Karpas-422 (cell line): ENCODE data around the gene MAN1A2. TPM values are rescaled to one million over a fixed set of nuclear protein-coding genes. Genes with fewer than 3 reads are reported as not detected.

Experiments
- DNase-seq: peaks from one replicate; pipeline ENCODE4 v3.0.0-alpha.2; 2015
- H2AFZ ChIP-seq: fragments of 200-600 bp; sonication (generic); 2 replicates; pipeline ENCODE4 v1.6.1; 2014; ENCODE audit warnings: antibody characterized with exemption, low read length, mixed read lengths
- H3K27ac ChIP-seq: fragments of 200-600 bp; sonication (generic); 2 replicates; pipeline ENCODE4 v1.5.1; 2014; ENCODE audit warnings: mild to moderate bottlenecking, low read length, moderate library complexity
- H3K27me3 ChIP-seq: fragments of 200-600 bp; sonication (generic); 2 replicates; pipeline ENCODE4 v1.6.1; 2014; ENCODE audit warnings: low read length, mixed read lengths
- H3K36me3 ChIP-seq: fragments of 200-600 bp; sonication (generic); 2 replicates; pipeline ENCODE4 v1.6.1; 2014; ENCODE audit warnings: low read length, mixed read lengths; ENCODE audit not compliant: insufficient read depth
- H3K4me1 ChIP-seq: fragments of 200-600 bp; sonication (generic); 2 replicates; pipeline ENCODE4 v1.6.1; 2014; ENCODE audit warnings: mild to moderate bottlenecking, low read length, mixed read lengths
- H3K4me2 ChIP-seq: fragments of 200-600 bp; sonication (generic); 2 replicates; pipeline ENCODE4 v1.6.1; 2014; ENCODE audit warnings: low read length, low read depth, mild to moderate bottlenecking; ENCODE audit not compliant: poor library complexity, severe bottlenecking
- H3K4me3 ChIP-seq: fragments of 200-600 bp; sonication (generic); 2 replicates; pipeline ENCODE4 v1.5.1; 2014; ENCODE audit warnings: mild to moderate bottlenecking, antibody characterized with exemption, low read length, mixed read lengths
- H3K79me2 ChIP-seq: fragments of 200-600 bp; sonication (generic); 2 replicates; pipeline ENCODE4 v1.6.1; 2014; ENCODE audit warnings: mild to moderate bottlenecking, low read length, mixed read lengths
- H3K9ac ChIP-seq: fragments of 200-600 bp; sonication (generic); 2 replicates; pipeline ENCODE4 v1.6.0; 2014; ENCODE audit warnings: low read length
- H3K9me2 ChIP-seq: fragments of 200-600 bp; sonication (generic), shearing (Covaris generic); replicated peaks from 2 replicates; pipeline ENCODE4 v1.6.0; 2014; ENCODE audit warnings: mild to moderate bottlenecking, low read length, moderate library complexity; ENCODE audit not compliant: insufficient read depth
- H3K9me3 ChIP-seq: fragments of 300-700, 200-600 bp; sonication (generic); 2 replicates; pipeline ENCODE4 v1.6.1; 2014; ENCODE audit warnings: low read length, mixed read lengths
- H4K20me1 ChIP-seq: fragments of 200-600 bp; sonication (generic); 2 replicates; pipeline ENCODE4 v1.6.1; 2014; ENCODE audit warnings: mild to moderate bottlenecking, antibody characterized with exemption, low read length, low read depth; ENCODE audit not compliant: insufficient read depth
- total RNA-seq: library from RNA; depleted of rRNA; stranded (reverse); fragments of >200 nt; shearing (Covaris generic); gene quantifications from 2 replicates; pipeline ENCODE4 v1.2.3, GENCODE V29; 2014; ENCODE audit warnings: low replicate concordance

The MAN1A2 gene
- total RNA-seq, 1 experiment from 2014 or later = 43.0 TPM

- no peak for DNase-seq
- no peak overlapping the region for H3K4me3 ChIP-seq
- H3K9ac ChIP-seq = no peak overlapping the region
- H3K79me2 ChIP-seq = no peaks in the 10 kb centered on the region
- no peaks in the 10 kb centered on the region for H3K9me3 ChIP-seq
- H4K20me1 ChIP-seq = no peaks in the 10 kb centered on the region
- H3K27ac ChIP-seq = no peak overlapping the region
- H2AFZ ChIP-seq = no peak overlapping the region
- no peak overlapping the region for H3K4me2 ChIP-seq
- H3K27me3 ChIP-seq = no peaks in the 10 kb centered on the region
- H3K36me3 ChIP-seq = no peaks in the 10 kb centered on the region
- peaks cover 11% of the 10 kb centered on the region for H3K4me1 ChIP-seq
- no peaks in the 10 kb centered on the region for H3K9me2 ChIP-seq
Measured at GRCh38 chr1:117561071-117561470, 193.8 kb downstream of the MAN1A2 start.

GRCh38 chr1:117561551-117561950 is 194.3 kb downstream of the MAN1A2 start:
- no peak overlapping the region for H3K4me2 ChIP-seq
- no peaks in the 10 kb centered on the region for H3K9me3 ChIP-seq
- H3K27ac ChIP-seq = no peak overlapping the region
- no peak overlapping the region for H3K4me3 ChIP-seq
- H3K79me2 ChIP-seq = no peaks in the 10 kb centered on the region
- H3K4me1 ChIP-seq = peaks cover 6% of the 10 kb centered on the region
- no peak for DNase-seq
- no peaks in the 10 kb centered on the region for H3K9me2 ChIP-seq
- H3K27me3 ChIP-seq = no peaks in the 10 kb centered on the region
- no peaks in the 10 kb centered on the region for H3K36me3 ChIP-seq
- H2AFZ ChIP-seq = no peak overlapping the region
- H3K9ac ChIP-seq = no peak overlapping the region
- H4K20me1 ChIP-seq = no peaks in the 10 kb centered on the region

GRCh38 chr1:117562581-117563491 is 195.6 kb downstream of the MAN1A2 start:
- H3K9me2 ChIP-seq = no peaks in the 10 kb centered on the region
- no peak overlapping the region for H2AFZ ChIP-seq
- H3K9ac ChIP-seq = no peak overlapping the region
- H3K27ac ChIP-seq = no peak overlapping the region
- no peaks in the 10 kb centered on the region for H4K20me1 ChIP-seq
- no peaks in the 10 kb centered on the region for H3K27me3 ChIP-seq
- DNase-seq = no peak
- H3K9me3 ChIP-seq = no peaks in the 10 kb centered on the region
- no peaks in the 10 kb centered on the region for H3K79me2 ChIP-seq
- no peak overlapping the region for H3K4me2 ChIP-seq
- no peak overlapping the region for H3K4me3 ChIP-seq
- no peaks in the 10 kb centered on the region for H3K36me3 ChIP-seq
- H3K4me1 ChIP-seq = peaks cover 3% of the 10 kb centered on the region; the same call in 1 of the 2 replicates

GRCh38 chr1:117563492-117563875 is 196.2 kb downstream of the MAN1A2 start:
- Histone ChIP-seq H3K27ac (no peak overlapping the region), H3K4me2 (no peak overlapping the region), H4K20me1 (no peaks in the 10 kb centered on the region), H2AFZ (no peak overlapping the region), H3K9ac (no peak overlapping the region), H3K9me2 (no peaks in the 10 kb centered on the region), H3K4me1 (peaks cover 3% of the 10 kb centered on the region; the same call in 1 of the 2 replicates), H3K36me3 (no peaks in the 10 kb centered on the region), H3K4me3 (no peak overlapping the region), H3K27me3 (no peaks in the 10 kb centered on the region), H3K9me3 (no peaks in the 10 kb centered on the region), H3K79me2 (no peaks in the 10 kb centered on the region)
- no peak for DNase-seq

- Histone ChIP-seq H3K4me1 (peaks cover 3% of the 10 kb centered on the region; the same call in 1 of the 2 replicates), H3K36me3 (no peaks in the 10 kb centered on the region), H3K9me3 (no peaks in the 10 kb centered on the region), H2AFZ (no peak overlapping the region), H3K27ac (no peak overlapping the region), H3K79me2 (no peaks in the 10 kb centered on the region), H3K4me2 (no peak overlapping the region), H3K9me2 (no peaks in the 10 kb centered on the region), H4K20me1 (no peaks in the 10 kb centered on the region), H3K4me3 (no peak overlapping the region), H3K27me3 (no peaks in the 10 kb centered on the region), H3K9ac (no peak overlapping the region)
- no peak for DNase-seq
Measured at GRCh38 chr1:117564227-117565075, 197.2 kb downstream of the MAN1A2 start.

GRCh38 chr1:117565076-117565556 is 197.9 kb downstream of the MAN1A2 start:
- Histone ChIP-seq H3K36me3 (no peaks in the 10 kb centered on the region), H3K27me3 (no peaks in the 10 kb centered on the region), H3K4me1 (peaks cover 3% of the 10 kb centered on the region; the same call in 1 of the 2 replicates), H3K4me2 (no peak overlapping the region), H4K20me1 (no peaks in the 10 kb centered on the region), H3K9ac (no peak overlapping the region), H3K4me3 (no peak overlapping the region), H3K27ac (no peak overlapping the region), H3K79me2 (no peaks in the 10 kb centered on the region), H3K9me2 (no peaks in the 10 kb centered on the region), H3K9me3 (no peaks in the 10 kb centered on the region), H2AFZ (no peak overlapping the region)
- no peak for DNase-seq

- no peak overlapping the region for H3K4me3 ChIP-seq
- no peak overlapping the region for H3K4me2 ChIP-seq
- H4K20me1 ChIP-seq = no peaks in the 10 kb centered on the region
- no peak overlapping the region for H2AFZ ChIP-seq
- no peaks in the 10 kb centered on the region for H3K27me3 ChIP-seq
- H3K9me3 ChIP-seq = no peaks in the 10 kb centered on the region
- no peak for DNase-seq
- no peaks in the 10 kb centered on the region for H3K36me3 ChIP-seq
- no peaks in the 10 kb centered on the region for H3K9me2 ChIP-seq
- H3K9ac ChIP-seq = no peak overlapping the region
- no peaks in the 10 kb centered on the region for H3K79me2 ChIP-seq
- H3K4me1 ChIP-seq = peaks cover 3% of the 10 kb centered on the region; the same call in 1 of the 2 replicates
- H3K27ac ChIP-seq = no peak overlapping the region
Measured at GRCh38 chr1:117565745-117566455, 198.7 kb downstream of the MAN1A2 start.
